Measurements from ENCODE around the gene MYH7.

MYH7 gene

GRCh38 chr14:23373041-23373440, 62.4 kb downstream of the MYH7 start:
- Histone ChIP-seq H3K36me3 (ENCODE audit: control insufficient read depth in 2 of 2, insufficient read depth in 1 of 2, low read length in 2 of 2) (no peaks in the 10 kb centered on the region), H3K4me3 (ENCODE audit: low read depth, low read length) (no peak overlapping the region), H3K27ac (ENCODE audit: extremely low read depth, low read depth, low read length) (no peak overlapping the region), H3K4me1 (ENCODE audit: control insufficient read depth, insufficient read depth, low read length) (no peaks in the 10 kb centered on the region), H3K9me3 (ENCODE audit: control insufficient read depth, insufficient read depth, low read depth, low read length) (no peaks in the 10 kb centered on the region)
- POLR2A ChIA-PET = no interaction called here
- TF ChIP-seq REPIN1 (tag by site-specific recombination; IDR thresholded peaks at IDR 0.05; ENCODE audit: low read depth) (no peak), ZNF18 (tag by site-specific recombination; IDR thresholded peaks at IDR 0.05) (no peak), ZNF747 (tag by site-specific recombination; IDR thresholded peaks at IDR 0.05) (no peak), KLF7 (tag by site-specific recombination; IDR thresholded peaks at IDR 0.05; ENCODE audit: borderline replicate concordance) (no peak)
- CTCF ChIA-PET = no interaction called here

GRCh38 chr14:23372509-23372908, 63.0 kb downstream of the MYH7 start, which contains the start of gene IL25:
Gene IL25 (plus strand): TSS chr14:23372809.
- TF ChIP-seq GLI2 (tag by site-specific recombination; IDR thresholded peaks at IDR 0.05; ENCODE audit: borderline replicate concordance, low read depth) = no peak
- TF ChIP-seq ZNF169 (tag by site-specific recombination; IDR thresholded peaks at IDR 0.05) = no peak
- TF ChIP-seq ZBTB11 (tag by site-specific recombination; conservative IDR thresholded peaks at IDR 0.05; ENCODE audit: low read depth) = no peak
- TF ChIP-seq PATZ1 (tag by site-specific recombination; IDR thresholded peaks at IDR 0.05) = no peak
- no peak for TF ChIP-seq ZNF704 (tag by site-specific recombination; IDR thresholded peaks at IDR 0.05)
- no peak for TF ChIP-seq ZNF138 (tag by site-specific recombination; IDR thresholded peaks at IDR 0.05; ENCODE audit: borderline replicate concordance)
- no peak for TF ChIP-seq KLF16 (tag by site-specific recombination; IDR thresholded peaks at IDR 0.05)
- TF ChIP-seq GFI1B (tag by site-specific recombination; IDR thresholded peaks at IDR 0.05) = no peak
- TF ChIP-seq ZBTB10 (tag by site-specific recombination; IDR thresholded peaks at IDR 0.05) = no peak
- no peak for TF ChIP-seq SP2 (tag by site-specific recombination; IDR thresholded peaks at IDR 0.05)
- no peak for TF ChIP-seq INSM2 (tag by site-specific recombination; IDR thresholded peaks at IDR 0.05)
- TF ChIP-seq MEIS1 (CRISPR knock-in tag; IDR thresholded peaks at IDR 0.05; ENCODE audit: borderline replicate concordance) = no peak
- no peak for TF ChIP-seq ZNF394 (tag by site-specific recombination; IDR thresholded peaks at IDR 0.05; ENCODE audit: borderline replicate concordance)
- TF ChIP-seq ZNF174 (tag by site-specific recombination; IDR thresholded peaks at IDR 0.05) = no peak
- TF ChIP-seq ZNF596 (tag by site-specific recombination; IDR thresholded peaks at IDR 0.05) = no peak
- TF ChIP-seq PRDM6 (tag by site-specific recombination; IDR thresholded peaks at IDR 0.05) = no peak
- H3K4me3 ChIP-seq (ENCODE audit: low read depth, low read length) = no peak within 1 kb of the TSS
- H3K4me1 ChIP-seq (ENCODE audit: control insufficient read depth, insufficient read depth, low read length) = no peaks in the 10 kb centered on the region
- POLR2A ChIA-PET = no interaction called here
- H3K27ac ChIP-seq (ENCODE audit: extremely low read depth, low read depth, low read length) = no peak within 1 kb of the TSS
- no peaks in the 10 kb centered on the region for H3K36me3 ChIP-seq (ENCODE audit: control insufficient read depth in 2 of 2, insufficient read depth in 1 of 2, low read length in 2 of 2)
- CTCF ChIA-PET = no interaction called here
- H3K9me3 ChIP-seq (ENCODE audit: control insufficient read depth, insufficient read depth, low read depth, low read length) = no peaks in the 10 kb centered on the region

All from HEK293 (cell line).